GDM1 (cell line): Measurements from ENCODE around the gene ADGRG1.
"Not testable (repeated sequence)": the region's sequence is repeated elsewhere in the genome, so short reads cannot be mapped to it uniquely, and the experiment has no call there.

Experiments used
- DNase-seq: peaks from one replicate; lab custom pipeline; 2025; lab: John Stamatoyannopoulos, UW

The ADGRG1 gene

DNA sequence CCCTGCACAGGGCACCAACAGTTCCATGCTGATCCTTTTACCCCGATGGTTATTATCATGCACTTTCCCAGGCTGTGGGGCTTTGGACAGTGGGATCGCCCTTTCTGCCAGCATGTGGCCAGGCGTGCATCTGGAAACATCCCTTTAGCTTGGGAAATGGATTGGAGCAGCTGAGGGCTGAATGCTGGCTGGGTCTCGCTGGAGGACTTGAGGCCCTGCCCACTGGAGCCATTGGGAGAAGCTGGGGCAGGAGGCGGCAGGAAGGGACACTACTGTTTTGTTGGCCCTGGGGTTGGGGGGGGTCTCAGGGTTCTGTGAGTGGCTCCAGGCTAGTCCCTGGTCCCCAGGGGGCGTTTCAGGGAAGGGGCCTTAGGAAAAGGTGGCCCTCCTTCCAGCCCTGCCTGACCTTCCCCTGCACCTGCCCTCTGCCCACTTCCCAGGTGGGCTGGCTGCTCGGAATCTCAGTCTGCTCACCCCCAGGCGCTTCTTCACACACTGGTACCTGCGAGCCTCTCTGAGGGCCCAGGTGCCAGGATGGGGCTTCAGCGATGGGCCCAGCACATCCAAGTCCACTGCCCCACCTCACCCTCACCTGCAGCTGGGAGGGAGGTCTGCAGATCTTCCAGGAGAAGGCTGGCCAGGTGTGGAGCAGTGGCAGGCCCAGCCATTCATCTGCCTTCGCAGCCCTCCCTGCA, 38.1 kb downstream of the ADGRG1 start:
- DNase-seq, result no peak

DNA sequence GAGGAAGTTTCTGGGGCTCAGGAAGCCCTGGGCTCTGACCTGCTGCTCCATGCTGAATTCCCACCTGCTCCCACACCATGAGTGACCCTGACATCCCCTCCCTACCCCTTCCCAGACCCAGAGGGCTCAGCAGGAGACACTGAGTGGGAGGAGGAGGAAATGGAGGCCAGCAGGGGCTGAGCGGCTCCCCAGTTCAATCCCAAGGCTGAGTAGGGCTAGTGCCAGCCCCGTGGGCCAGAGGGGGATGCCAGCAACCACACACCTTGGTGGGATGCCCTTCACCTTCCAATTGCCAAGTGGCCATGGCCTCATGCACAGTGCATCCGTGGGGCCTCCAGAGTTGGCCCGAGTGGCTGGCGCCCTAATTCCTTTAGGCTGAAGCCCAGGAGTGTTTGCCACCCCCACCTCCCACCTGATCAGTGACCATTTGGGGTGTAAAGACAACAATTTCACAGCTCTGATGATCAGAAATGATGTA, 38.7 kb downstream of the ADGRG1 start:
- DNase-seq, result no peak

DNA sequence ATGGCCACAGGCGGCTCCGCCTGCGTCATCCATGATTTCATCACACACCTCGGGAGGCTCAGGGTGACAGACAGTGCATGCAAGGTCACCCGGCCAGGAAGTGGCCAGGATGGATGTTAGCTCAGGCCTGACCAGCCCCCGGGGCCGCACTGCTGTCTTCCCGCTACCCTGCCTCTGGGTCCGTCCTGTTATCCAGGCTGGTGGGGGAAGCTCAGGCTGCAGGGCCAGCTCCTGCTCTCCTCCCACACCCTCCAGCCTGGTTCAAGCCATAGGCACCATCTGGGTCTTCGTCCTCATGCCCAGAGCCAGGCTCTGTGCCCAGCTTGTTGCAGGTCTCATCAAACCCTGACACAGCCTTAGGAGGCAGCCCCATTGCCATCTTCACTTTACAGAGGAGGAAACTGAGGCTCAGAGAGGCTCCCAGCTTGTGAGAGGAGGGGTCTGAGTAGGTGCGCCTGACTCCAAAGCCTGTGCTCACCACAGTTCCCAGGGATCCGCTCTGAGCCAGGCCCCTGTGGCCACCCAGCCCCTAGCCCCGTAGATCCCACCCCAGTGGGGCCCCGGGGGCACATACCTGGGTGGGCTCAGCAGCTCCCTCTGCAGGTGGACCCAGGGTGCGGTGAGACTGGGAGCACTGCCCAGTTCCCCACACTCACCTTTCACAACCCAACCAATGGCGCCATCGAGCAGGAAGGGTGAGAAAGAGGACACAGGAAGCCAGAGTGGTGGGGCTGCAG, 39.3 kb downstream of the ADGRG1 start:
- DNase-seq, result no peak

DNA sequence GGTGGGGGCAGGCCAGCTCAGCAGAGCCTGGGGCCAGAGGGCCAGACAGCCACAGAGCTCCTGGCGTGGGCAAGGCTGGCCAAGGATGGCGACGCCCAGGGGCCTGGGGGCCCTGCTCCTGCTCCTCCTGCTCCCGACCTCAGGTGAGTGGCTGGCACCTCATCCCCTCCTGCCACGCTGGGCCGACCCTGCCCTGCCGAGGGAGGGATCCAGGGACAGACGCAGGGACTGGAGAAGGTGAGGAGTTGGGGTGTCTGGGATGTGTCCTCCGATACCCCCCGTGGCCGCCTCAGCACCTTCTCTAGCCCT, 39.8 kb downstream of the ADGRG1 start, which contains the start of gene ADGRG3:
TSS of gene ADGRG3 (plus strand) at position 44 of the 309 bp plus-strand sequence. CDS start at position 86, 42 bp downstream.
- DNase-seq, result no peak

DNA sequence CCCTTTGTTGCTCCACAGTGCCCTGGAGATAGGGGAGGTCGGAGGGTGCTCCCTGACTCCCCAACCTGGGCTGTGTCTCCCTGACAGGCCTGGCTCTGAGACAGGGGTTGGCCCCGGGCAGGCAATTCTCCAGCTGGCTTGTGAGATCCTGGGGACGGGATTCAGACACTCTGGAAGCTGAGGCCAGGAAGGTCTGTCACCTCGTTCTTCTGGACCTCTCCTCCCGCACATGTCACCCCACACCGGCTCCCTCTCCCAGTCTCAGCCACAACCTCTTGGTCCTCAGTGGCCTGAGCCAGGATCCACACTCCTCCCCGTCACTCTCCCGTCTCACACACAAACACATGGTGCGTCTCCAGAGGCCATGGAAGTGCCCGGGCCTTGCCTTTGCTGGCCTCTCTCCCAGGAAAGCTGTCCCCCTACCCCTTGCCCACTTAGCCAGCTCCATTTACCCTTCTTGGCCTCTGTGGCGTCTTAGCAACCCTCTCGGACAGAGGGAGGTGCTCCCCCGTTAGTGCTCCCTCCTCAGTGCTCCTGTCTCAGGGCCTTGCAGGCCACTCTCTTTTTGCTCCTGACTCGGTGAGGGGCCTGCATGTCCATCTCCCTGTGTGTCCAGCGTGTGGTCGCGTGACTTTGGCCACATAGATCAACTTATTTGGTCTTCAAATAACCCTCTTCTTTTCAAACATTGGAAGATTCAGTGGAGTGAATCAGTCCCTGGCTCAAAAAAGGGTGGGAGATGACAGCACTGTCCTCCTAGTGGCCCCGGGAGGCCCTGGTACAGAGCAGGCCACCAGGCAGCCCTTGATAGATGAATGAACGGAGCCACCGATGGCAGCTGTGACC, 40.4 kb downstream of the ADGRG1 start:
- no peak for DNase-seq

DNA sequence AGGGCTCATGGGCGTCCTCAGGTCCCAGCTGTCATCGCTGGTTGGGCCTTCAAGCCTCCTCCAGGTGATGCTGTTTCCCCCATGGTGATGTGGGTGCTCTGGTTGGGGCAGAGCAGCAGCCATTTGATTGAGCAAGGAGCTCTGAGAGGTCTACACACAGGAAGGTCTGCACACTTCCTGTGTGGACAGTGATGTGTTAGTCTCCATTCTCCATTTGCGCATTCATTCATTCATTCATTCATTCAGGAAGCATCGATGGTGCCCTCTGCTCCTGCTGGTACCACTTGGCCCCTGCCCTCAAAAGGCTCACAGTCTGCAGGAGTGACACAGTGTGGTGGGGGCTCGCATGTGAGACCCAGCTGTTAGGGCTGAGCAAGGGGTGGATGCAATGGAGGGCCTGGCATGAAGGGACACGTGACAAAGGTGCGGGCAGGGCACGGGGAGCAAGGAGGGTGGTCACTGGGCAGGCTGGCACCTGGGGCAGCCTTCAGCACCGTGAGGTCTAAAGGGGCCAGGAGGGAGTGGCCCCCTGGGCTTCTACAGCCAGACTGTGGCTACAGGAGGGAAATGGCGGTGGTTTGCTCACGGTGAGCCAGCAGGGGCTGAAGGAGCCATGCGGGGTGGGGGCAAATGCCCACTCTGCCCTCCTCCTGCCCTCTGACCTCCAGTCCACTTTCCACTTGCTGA, 41.2 kb downstream of the ADGRG1 start:
- no peak for DNase-seq

DNA sequence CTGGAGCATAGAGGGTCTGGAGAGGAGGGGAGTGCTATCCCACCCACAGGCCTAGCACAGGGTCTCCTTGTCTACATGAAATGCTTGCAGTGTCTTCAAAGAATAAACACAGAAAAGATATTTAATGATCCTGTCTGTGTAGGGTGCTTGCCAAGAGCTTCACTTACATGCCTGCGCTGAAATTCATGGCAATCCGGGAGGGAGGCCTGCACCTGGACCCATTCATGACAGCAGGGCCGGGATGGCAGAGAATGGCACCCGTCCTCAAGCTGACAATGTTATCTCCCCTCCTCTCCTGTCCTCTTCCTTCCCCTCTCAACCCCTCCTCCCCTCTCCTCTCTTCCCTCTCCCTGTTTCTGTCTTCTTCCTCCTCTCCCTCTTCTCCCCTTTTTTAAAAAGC, 41.8 kb downstream of the ADGRG1 start:
- DNase-seq, result no peak

DNA sequence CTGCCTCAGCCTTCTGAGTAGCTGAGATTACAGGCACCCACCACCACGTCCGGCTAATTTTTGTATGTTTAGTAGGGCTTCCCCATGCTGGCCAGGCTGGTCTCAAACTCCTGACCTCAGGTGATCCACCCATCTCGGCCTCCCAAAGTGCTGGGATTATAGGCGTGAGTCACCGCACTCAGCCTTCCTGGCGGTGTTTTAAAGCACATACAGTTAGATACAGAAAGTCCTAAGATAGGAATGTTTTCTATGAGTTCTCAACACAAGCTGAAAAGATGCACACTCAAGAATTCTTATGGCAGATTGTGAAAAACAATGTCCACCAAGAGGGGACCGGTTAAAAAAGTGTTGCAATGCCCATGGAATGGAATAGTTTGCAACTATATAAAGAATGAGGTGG, 43.0 kb downstream of the ADGRG1 start:
- DNase-seq, result not testable (repeated sequence)

DNA sequence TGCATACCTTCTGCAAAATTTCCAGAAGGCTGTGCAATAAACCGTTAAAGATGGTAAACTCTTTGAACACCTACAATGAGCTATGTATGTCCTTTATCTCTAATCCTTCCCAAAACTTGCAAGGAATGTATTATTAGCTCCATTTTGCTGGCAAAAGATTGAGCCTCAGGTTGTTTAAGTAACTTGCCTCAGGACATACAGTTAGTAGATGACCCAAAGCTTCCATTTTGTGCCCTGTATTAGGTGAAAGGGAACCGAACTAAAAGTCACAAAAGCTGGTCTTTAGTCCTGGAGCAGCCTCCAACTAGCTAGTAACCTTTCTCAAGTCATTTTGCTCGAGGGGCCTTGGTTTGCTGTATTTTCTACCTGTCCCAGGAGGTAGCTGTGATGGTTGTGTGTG, 44.0 kb downstream of the ADGRG1 start:
- no peak for DNase-seq

DNA sequence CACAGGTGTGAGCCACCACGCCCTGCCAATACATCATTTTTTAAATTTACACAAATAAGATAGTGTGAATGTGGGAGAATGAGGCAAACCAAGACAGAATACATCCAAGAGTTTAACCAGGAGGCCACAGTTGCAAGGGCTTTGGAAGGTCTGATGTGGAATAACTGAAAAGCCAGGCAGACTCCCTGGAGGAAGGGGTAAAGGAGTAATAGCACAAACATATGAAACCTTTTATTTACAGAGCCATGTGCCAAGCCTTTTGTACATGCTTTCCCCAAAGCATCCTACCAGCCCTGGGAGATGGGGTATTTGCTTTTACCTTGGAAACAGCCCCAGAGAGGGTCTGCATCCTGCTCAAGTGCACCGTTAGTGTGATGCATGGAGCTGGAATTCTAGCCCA, 44.4 kb downstream of the ADGRG1 start:
- DNase-seq, result no peak

DNA sequence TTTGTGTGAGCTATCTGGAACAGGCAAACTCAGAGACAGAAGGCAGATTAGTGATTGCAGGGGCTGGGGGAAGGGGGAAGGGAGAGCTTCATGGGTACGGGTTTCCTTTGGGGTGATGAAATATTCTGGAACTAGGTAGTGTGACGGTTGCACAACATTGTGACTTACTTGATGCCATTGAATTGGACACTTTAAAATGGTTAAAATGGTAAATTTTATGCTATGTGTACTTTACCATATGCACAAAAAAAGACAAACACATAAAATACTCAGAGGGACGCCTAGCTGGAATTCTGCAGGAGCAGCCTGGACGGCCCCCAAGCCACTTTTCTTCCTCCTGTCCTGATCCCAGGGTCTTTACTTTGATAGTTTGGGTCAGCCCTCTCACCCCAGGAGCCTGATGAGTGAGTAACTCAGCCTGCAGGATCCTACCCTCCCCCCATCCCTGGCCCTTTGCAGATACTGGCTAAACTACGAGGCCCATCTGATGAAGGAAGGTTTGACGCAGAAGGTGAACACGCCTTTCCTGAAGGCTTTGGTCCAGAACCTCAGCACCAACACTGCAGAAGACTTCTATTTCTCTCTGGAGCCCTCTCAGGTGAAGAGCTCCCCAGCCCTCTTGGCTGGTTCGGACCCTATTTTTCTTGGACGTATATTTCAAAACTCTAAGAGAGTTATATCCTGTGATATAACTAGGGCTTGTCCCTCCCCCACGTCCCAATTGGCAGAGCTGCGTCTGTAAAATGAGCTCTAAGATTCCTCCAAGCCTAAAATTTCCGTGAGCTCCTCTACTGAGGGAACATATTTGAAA, 47.5 kb downstream of the ADGRG1 start:
- no peak for DNase-seq

DNA sequence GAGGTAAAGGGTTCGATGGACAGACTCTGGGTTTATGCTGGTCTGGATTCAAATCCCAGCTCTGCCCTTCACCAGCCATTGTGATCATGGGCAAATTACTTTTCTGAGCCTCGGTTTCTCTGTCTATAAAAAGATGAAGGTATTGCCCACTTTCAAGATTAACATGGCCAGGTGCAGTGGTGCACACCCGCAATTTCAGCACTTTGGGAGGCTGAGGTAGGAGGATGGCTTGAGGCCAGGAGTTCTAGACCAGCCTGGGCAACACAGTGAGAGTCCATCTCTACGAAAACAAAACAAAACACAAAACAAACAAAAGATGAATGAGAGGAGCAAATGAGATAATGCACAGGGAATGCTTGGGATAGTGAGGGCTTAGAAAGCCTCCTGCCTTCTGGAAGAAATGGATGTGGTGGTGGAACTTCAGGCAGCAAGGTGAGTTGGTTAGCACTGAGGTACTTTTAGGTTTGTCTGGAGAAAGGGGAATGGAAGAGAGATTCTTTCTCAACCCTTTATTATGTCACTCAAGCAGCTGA, 48.2 kb downstream of the ADGRG1 start:
- DNase-seq, result no peak

DNA sequence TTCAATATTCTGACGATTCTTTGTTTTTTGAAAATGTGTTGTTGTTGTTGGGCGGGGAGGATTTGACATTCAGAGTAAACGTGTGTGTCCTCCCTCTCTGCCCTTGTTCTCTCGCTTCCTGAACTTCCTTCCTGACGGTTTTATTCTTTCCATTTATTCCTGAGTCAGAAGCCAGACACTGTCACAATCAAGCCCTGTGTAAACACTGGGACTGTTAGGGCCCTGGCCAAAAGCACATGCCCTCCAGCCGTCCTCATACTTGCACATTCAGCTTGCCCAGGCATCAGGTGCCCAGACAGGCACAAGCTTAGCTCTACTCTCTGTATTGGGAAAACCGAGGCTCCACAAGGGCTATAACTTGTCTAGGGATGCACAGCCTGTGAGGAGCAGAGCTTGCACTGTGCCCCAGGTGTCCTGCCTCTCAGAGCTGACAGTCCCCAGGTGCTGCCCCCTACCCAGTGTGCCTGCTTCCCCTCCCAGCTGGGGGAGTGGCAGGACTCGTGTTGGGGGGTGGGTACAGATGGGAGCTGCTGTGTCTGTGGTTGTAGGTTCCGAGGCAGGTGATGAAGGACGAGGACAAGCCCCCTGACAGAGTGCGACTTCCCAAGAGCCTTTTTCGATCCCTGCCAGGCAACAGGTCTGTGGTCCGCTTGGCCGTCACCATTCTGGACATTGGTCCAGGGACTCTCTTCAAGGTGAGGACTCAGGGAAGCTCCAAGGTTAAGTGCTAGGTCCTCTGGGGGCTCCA, 49.4 kb downstream of the ADGRG1 start:
- no peak for DNase-seq

DNA sequence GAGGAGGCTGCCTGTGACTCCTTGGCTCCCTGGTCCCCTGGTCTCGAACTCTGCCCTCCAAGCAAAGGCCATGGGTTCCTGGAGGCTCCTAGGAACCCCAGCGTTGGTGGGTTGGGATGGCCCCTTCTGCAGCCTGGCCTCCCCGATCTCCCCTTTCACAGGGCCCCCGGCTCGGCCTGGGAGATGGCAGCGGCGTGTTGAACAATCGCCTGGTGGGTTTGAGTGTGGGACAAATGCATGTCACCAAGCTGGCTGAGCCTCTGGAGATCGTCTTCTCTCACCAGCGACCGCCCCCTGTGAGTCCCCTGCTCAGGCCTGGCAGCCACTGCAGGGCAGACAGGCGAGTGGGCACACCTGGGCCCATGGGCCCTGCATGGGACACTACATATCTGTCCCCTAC, 50.6 kb downstream of the ADGRG1 start:
- no peak for DNase-seq

DNA sequence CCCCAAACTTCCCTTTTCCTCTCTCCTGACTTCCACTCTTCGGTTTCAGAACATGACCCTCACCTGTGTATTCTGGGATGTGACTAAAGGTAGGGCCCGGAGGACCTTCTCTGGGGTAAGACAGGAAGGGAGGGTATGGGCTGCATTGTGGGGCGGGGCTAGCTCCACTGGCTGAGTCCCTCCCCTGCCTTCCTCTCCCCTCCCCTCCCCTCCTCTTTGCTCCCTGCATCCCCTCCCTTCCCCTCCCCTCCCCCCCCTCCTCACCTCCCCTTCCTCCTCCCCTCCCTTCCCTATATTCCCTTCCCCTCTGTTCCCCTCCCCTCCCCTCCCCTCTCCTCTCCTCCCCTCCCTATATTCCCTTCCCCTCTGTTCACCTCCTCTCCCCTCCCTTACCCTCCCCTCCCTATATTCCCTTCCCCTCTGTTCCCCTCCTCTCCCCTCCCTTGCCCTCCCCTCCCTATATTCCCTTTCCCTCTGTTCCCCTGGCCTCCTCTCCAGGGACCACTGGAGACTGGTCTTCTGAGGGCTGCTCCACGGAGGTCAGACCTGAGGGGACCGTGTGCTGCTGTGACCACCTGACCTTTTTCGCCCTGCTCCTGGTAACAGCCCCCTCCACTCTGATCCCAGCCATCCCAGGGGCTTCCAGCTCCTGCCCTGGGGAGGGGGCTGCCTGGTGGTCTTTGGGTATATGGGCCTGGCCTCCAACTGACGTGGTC, 51.5 kb downstream of the ADGRG1 start:
- no peak for DNase-seq

DNA sequence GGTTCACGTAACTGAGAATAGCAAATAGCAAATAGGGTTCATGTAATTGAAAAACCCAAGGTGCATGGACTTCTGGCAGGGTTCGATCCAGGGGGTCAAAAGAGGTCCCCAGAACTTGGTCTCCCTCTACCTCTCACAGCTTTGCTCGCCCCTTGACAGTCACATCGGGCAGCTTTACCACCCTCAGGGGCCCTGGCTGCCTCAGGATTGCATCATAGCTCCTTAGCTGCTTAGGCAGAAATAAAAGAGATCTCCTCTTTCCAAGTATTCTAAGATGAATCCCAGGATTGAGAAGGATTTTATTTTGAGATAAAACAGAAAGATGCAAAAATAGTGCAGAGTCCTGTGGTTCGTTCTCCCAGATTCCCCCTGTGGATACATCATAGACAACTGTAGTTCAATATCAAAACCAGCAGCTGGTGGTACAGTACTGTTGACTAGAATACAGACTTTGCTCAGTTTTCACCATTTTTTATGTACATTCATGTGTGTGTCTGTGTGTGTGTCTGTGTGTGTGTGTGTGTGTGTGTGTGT, 52.5 kb downstream of the ADGRG1 start:
- DNase-seq, result no peak

DNA sequence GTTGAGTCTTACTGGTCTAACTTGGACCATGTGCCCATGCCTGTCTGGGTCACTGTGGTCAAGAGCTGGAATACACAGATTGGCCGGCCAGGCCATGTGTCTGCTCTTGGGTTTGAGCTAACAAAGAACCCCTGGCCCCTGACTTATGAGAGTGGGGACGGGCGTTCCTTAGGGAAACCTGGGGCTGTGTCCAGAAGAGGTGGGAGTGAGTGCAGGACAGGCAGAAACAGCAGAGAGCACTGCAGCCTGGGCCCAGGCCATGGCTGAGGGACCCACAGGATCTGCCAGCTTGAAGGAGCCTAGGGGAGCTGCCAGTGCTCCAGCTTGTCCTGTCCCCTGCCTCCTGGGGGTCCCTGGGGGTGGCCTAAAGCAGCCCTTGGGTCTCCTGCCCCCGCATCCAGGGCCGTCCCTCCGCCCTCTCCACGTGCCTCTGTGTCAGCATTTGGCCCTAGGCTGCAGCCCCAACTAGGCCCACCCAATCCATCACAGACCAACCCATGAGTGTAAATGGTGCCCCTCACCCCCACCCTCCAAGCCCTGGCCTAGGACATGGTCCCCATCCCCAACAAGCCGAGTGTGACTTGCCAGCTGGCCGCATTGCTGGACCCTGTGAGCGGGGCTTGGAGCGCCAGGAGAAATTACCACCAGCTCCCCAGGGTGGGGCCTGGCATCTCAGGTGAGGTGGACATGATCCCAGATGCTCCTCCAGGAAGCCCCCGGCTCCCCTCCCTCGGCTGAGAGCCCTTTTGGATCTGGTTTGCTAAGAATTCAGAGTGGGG, 53.7 kb downstream of the ADGRG1 start:
- DNase-seq, result no peak

DNA sequence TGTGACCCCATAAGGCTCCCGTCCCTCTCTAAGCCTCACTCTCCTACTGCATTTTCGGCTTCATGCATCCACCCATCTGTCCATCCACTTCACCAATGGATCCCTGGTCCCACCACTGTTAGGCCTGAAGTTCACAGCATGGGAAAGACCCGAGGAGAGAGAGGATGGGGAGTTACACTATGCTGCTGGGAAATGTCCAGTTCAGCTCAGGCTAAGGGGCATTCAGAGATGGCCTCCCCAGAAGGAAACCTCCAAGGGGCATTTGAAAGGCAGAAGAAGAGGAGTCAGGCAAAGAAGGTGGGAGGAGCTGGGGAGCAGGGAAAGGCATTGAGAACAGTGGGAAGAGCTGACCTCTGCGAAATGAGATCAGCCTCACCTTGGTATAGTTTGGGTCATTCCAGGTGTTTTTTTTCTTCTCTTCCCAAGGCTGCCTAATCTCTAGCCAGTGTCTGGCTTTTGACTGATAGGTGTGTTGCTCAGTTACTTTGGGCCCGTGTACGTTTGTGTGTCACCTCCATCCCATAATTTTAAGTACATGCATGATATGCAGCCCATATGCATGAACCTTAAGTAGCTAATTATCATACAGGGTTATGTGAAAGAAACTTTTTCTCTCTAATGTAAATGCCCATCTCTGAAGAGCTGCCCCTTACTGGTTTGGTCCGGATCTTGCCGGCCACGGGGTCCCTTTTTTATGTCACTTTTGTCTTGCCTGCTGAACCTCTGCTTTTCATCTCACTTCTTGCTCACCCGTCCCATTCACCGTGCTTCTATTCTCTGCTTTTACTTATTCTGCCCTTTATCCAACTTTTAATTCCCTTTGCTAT, 54.6 kb downstream of the ADGRG1 start:
- DNase-seq, result no peak
